ENCODE data around the gene FBXO11. TPM values are rescaled to one million over a fixed set of nuclear protein-coding genes. Genes with fewer than 3 reads are reported as not detected.

FBXO11 gene
- total RNA-seq, 1 experiment from 2014 or later, result 58.9 TPM

DNA sequence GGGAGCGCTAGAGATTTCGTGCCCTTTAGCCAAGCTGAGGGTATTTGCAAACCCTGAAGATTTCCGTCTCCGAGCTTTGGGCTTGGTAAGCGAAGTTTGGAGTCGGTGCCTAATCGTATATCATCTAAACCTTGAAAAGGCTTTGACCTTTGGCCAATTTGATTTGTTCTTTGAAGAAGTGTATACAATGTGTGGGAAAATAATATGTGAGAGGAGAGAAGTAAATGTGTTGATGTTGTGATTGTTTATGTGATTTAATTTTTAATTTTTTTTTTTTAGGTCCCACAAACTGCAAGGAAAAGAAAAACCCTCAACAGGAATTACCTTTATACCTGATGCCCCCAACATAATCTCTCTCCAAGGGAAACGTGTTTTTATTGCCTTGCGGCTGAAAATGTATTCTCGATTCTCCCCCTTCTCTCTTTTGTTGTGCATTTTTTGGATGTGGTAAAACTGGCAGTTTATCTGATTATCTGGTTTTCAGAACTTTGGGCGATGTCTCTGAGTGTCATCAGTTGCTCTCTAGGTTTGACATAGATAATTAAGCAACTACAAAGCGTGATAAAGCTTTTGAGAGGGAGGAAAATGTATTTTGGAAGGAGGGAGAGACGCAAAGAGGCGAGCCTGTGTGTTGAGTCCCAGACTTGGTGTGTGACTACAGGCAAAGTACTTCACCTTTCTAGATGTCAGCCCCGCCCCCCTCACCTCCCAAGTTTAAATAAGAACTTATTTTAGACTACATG is 912 bp upstream of the FBXO11 start:
- CTCF ChIA-PET, result no interaction called here

GRCh38 chr2:47905386-47906156 is 727 bp downstream of the FBXO11 start:
- TF ChIP-seq SIN3A (IDR thresholded peaks at IDR 0.05; ENCODE audit: borderline replicate concordance, insufficient read depth, low read depth, low read length) (peak; percentile 72; the same call in 1 of the 2 replicates), POLR2AphosphoS5 (IDR thresholded peaks at IDR 0.05; ENCODE audit: low read depth, low read length) (no peak), TCF7L2 (IDR thresholded peaks at IDR 0.05; ENCODE audit: low read depth, low read length) (no peak)
- BruUV-seq (replicated peaks), result no TSS peak
- POLR2A ChIA-PET, result no interaction called here
- no peaks in the 10 kb centered on the region for H3K27me3 ChIP-seq (ENCODE audit: control insufficient read depth, insufficient read depth, low read length)
- H3K9me3 ChIP-seq (ENCODE audit: control insufficient read depth, insufficient read depth, low read depth, low read length), result no peaks in the 10 kb centered on the region
- H3K36me3 ChIP-seq (ENCODE audit: control insufficient read depth, insufficient read depth, low read length), result peaks cover 5% of the 10 kb centered on the region
- CTCF ChIA-PET, result no interaction called here
- intact Hi-C loops (cut with micrococcal nuclease; ENCODE audit: unreplicated experiment) (loop anchor here (2.0 kb wide), 1 partner anchor 201 kb away; no protein-coding TSS in a partner anchor), in situ Hi-C loops (cut with HindIII; ENCODE audit: low pct_unique_long_range_greater_than_20kb, low sequenced_read_pairs) (no loop called here)
- no peak for DNase-seq (ENCODE audit: low read depth, low spot score)
- H3K27ac ChIP-seq (ENCODE audit: low read length), result peak overlapping the region; percentile 85; the same call in 1 of the 2 replicates
- ATAC-seq, result peak; percentile 48
- H3K4me1 ChIP-seq (ENCODE audit: control insufficient read depth, insufficient read depth, low read length), result peaks cover 20% of the 10 kb centered on the region
- peak overlapping the region; percentile 82 to 98 for H3K4me3 ChIP-seq (ENCODE audit: low read depth in 2 of 2, low read length in 2 of 2)

More for the DNA sequence above, 912 bp upstream of the FBXO11 start:
- in situ Hi-C loops (cut with HindIII; ENCODE audit: low pct_unique_long_range_greater_than_20kb, low sequenced_read_pairs) (no loop called here), intact Hi-C loops (cut with micrococcal nuclease; ENCODE audit: unreplicated experiment) (loop anchor here (2.0 kb wide), 1 partner anchor 200 kb away; no protein-coding TSS in a partner anchor)
- POLR2A ChIA-PET, result interaction anchor here (0.6 to 0.7 kb wide), 2 partner anchors 198 to 1119 kb away, joined by 3 to 4 read pairs; no protein-coding TSS in a partner anchor
- no peaks in the 10 kb centered on the region for H3K27me3 ChIP-seq (ENCODE audit: control insufficient read depth, insufficient read depth, low read length)
- BruUV-seq (replicated peaks), result TSS peak; percentile 98
- H3K9me3 ChIP-seq (ENCODE audit: control insufficient read depth, insufficient read depth, low read depth, low read length), result no peaks in the 10 kb centered on the region
- TF ChIP-seq POLR2AphosphoS5 (IDR thresholded peaks at IDR 0.05; ENCODE audit: low read depth, low read length) (no peak), SIN3A (IDR thresholded peaks at IDR 0.05; ENCODE audit: borderline replicate concordance, insufficient read depth, low read depth, low read length) (no peak), TCF7L2 (IDR thresholded peaks at IDR 0.05; ENCODE audit: low read depth, low read length) (no peak)
- TF ChIP-seq, protein P1, sequence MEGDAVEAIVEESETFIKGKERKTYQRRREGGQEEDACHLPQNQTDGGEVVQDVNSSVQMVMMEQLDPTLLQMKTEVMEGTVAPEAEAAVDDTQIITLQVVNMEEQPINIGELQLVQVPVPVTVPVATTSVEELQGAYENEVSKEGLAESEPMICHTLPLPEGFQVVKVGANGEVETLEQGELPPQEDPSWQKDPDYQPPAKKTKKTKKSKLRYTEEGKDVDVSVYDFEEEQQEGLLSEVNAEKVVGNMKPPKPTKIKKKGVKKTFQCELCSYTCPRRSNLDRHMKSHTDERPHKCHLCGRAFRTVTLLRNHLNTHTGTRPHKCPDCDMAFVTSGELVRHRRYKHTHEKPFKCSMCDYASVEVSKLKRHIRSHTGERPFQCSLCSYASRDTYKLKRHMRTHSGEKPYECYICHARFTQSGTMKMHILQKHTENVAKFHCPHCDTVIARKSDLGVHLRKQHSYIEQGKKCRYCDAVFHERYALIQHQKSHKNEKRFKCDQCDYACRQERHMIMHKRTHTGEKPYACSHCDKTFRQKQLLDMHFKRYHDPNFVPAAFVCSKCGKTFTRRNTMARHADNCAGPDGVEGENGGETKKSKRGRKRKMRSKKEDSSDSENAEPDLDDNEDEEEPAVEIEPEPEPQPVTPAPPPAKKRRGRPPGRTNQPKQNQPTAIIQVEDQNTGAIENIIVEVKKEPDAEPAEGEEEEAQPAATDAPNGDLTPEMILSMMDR (IDR thresholded peaks at IDR 0.05), result peak; percentile 76
- TF ChIP-seq, protein P2, sequence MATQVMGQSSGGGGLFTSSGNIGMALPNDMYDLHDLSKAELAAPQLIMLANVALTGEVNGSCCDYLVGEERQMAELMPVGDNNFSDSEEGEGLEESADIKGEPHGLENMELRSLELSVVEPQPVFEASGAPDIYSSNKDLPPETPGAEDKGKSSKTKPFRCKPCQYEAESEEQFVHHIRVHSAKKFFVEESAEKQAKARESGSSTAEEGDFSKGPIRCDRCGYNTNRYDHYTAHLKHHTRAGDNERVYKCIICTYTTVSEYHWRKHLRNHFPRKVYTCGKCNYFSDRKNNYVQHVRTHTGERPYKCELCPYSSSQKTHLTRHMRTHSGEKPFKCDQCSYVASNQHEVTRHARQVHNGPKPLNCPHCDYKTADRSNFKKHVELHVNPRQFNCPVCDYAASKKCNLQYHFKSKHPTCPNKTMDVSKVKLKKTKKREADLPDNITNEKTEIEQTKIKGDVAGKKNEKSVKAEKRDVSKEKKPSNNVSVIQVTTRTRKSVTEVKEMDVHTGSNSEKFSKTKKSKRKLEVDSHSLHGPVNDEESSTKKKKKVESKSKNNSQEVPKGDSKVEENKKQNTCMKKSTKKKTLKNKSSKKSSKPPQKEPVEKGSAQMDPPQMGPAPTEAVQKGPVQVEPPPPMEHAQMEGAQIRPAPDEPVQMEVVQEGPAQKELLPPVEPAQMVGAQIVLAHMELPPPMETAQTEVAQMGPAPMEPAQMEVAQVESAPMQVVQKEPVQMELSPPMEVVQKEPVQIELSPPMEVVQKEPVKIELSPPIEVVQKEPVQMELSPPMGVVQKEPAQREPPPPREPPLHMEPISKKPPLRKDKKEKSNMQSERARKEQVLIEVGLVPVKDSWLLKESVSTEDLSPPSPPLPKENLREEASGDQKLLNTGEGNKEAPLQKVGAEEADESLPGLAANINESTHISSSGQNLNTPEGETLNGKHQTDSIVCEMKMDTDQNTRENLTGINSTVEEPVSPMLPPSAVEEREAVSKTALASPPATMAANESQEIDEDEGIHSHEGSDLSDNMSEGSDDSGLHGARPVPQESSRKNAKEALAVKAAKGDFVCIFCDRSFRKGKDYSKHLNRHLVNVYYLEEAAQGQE (IDR thresholded peaks at IDR 0.05; ENCODE audit: insufficient read depth in 1 of 2, low read depth in 2 of 2, low read length in 1 of 2), result peak in 1 of 2 experiments; percentile 33; a peak in 1 of 4 replicates
- peak overlapping the region; percentile 76 to 91 for H3K4me3 ChIP-seq (ENCODE audit: low read depth in 2 of 2, low read length in 2 of 2)
- peak; percentile 26 for ATAC-seq
- peak overlapping the region; percentile 97 for H3K27ac ChIP-seq (ENCODE audit: low read length)
- H3K4me1 ChIP-seq (ENCODE audit: control insufficient read depth, insufficient read depth, low read length), result peaks cover 18% of the 10 kb centered on the region
- no peak for DNase-seq (ENCODE audit: low read depth, low spot score)
- H3K36me3 ChIP-seq (ENCODE audit: control insufficient read depth, insufficient read depth, low read length), result peaks cover 5% of the 10 kb centered on the region; the same call in 1 of the 2 replicates
